GM10266 (cell line): ENCODE results near the gene TRIM71.
"Not testable (repeated sequence)": the region's sequence is repeated elsewhere in the genome, so short reads cannot be mapped to it uniquely, and the experiment has no call there.

Experiments
- DNase-seq: peaks from one replicate; pipeline ENCODE4 v3.0.0; 2012; ENCODE audit errors: extremely low spot score
- CTCF ChIP-seq: IDR thresholded peaks from 2 replicates; pipeline ENCODE4 v1.5.1; 2012; ENCODE audit warnings: mild to moderate bottlenecking, low read depth; ENCODE audit not compliant: control insufficient read depth, insufficient read depth; ENCODE audit errors: missing control alignments

TRIM71 gene

GRCh38 chr3:32940726-32941125 lies 122.9 kb downstream of the TRIM71 start:
- TF ChIP-seq CTCF = no peak

GRCh38 chr3:32945136-32945535 lies 127.3 kb downstream of the TRIM71 start:
- TF ChIP-seq CTCF = no peak
- DNase-seq = no peak

More at GRCh38 chr3:32940726-32941125, 122.9 kb downstream of the TRIM71 start:
- no peak for DNase-seq

- not testable (repeated sequence) for DNase-seq
Observed at GRCh38 chr3:32945598-32945997, 127.8 kb downstream of the TRIM71 start.

- no peak for DNase-seq
- TF ChIP-seq CTCF = no peak
Observed at GRCh38 chr3:32946973-32947788, 129.4 kb downstream of the TRIM71 start.
